Effector memory CD8-positive, alpha-beta T cell (primary cell): ENCODE data around the gene IQCE.
A peak's percentile ranks its signal among the peaks of the same experiment; 100 is the strongest.

ENCODE experiments used
- ATAC-seq: fragments of 150-1000 bp; cut with Tn5 transposase; replicated peaks from 2 replicates; pipeline ENCODE4 v1.10.0; 2021; ENCODE audit warnings: mild to moderate bottlenecking, moderate library complexity
- DNase-seq, 3 experiments: peaks; one replicate each; pipeline ENCODE4 v3.0.0; 2021
- H3K27ac Mint-ChIP-seq, 2 donors: one replicate each; pipeline ENCODE4 v1.8.0; 2022; ENCODE audit warnings: mild to moderate bottlenecking in 2 of 2, mixed read lengths in 2 of 2, moderate library complexity in 2 of 2
- H3K27me3 Mint-ChIP-seq, 2 donors: one replicate each; pipeline ENCODE4 v1.8.0; 2022; ENCODE audit warnings: mixed read lengths in 2 of 2
- H3K36me3 Mint-ChIP-seq: one replicate; pipeline ENCODE4 v1.8.0; 2022; ENCODE audit warnings: mild to moderate bottlenecking, moderate library complexity, mixed read lengths; ENCODE audit not compliant: insufficient read depth
- H3K4me1 Mint-ChIP-seq, 2 donors: one replicate each; pipeline ENCODE4 v1.8.0; 2022; ENCODE audit warnings: low read depth in 2 of 2, mixed read lengths in 2 of 2
- H3K4me3 Mint-ChIP-seq, 2 donors: one replicate each; pipeline ENCODE4 v1.8.0; 2022; ENCODE audit warnings: mild to moderate bottlenecking in 2 of 2, mixed read lengths in 2 of 2, moderate library complexity in 2 of 2
- H3K9me3 Mint-ChIP-seq, 2 donors: one replicate each; pipeline ENCODE4 v1.8.0; 2022; ENCODE audit warnings: mixed read lengths in 2 of 2

IQCE gene

DNA sequence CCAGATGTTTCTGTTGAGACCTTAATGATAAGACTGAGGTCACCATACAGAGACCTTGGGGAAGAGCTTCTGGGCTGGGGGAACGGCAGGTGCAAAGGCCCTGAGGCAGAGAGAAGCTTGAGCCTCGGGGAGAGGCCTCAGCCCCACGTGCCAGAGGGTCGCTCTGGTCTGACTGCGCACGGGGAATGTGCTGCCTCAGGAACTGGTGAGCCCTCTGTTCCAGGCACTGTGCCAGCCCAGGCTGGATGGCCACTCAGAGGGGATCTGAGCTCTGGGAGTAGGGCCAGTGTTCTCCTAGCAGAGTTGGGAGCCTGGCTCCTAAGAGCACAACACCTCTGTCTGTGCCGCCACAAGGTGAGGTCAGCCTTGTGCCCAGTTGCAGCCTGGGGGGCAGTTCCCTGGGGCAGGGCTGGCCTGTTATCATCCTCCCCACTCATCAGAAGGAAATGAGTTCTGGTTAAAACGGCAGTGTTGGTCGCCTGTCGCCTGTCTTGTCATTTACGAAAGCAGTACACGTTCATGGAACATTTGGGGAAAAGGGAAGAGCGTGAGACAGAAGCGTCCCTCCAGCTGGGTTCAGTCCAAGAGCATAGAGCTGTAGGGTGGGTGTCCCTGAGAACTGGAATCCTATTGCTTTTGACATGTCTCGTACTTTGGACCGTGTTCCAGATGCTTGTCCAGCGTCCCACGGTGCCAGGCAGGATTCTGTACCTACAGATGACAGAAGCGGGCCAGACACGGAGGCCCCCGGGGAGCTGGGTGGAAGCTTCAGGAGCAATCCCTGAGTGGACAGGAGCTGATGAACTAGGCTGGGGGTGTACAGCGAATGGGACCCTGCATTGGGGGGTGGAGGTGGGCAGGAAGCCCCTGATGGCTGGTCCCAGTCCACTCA lies 77.3 kb downstream of the IQCE start:
- Mint-ChIP-seq H3K27ac (peak overlapping the region; percentile 41), H3K9me3 (no peaks in the 10 kb centered on the region), H3K27me3 (no peaks in the 10 kb centered on the region), H3K4me1 (peaks cover 26 to 27% of the 10 kb centered on the region in 2 donors), H3K4me3 (no peak overlapping the region), H3K36me3 (peaks cover 3% of the 10 kb centered on the region)
- ATAC-seq, result no peak
- no peak for DNase-seq

DNA sequence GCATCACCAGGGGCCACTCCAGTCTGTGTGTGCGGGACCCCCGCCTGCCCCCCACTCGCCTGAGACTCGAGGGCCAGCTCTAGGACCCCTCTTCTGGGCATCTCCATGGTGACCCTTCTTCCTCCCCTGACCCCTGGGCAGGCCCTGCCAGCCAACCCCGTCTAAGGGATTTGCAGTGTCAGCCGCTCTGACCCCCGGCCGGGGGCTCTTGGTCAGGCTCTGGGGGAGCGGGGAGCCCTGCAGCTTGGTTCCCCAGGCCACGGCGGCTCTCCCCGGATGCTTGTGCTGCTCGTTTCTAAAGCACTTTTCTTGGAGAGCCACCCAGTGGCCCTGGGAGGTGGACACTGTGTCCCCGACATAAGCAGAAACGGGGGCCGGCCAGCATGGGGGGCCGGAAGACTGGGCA lies 78.3 kb downstream of the IQCE start:
- DNase-seq (no peak), ATAC-seq (no peak)
- Mint-ChIP-seq H3K36me3 (no peaks in the 10 kb centered on the region), H3K4me1 (peaks cover 22 to 24% of the 10 kb centered on the region in 2 donors), H3K4me3 (no peak overlapping the region), H3K9me3 (no peaks in the 10 kb centered on the region), H3K27me3 (no peaks in the 10 kb centered on the region), H3K27ac (no peak overlapping the region)

DNA sequence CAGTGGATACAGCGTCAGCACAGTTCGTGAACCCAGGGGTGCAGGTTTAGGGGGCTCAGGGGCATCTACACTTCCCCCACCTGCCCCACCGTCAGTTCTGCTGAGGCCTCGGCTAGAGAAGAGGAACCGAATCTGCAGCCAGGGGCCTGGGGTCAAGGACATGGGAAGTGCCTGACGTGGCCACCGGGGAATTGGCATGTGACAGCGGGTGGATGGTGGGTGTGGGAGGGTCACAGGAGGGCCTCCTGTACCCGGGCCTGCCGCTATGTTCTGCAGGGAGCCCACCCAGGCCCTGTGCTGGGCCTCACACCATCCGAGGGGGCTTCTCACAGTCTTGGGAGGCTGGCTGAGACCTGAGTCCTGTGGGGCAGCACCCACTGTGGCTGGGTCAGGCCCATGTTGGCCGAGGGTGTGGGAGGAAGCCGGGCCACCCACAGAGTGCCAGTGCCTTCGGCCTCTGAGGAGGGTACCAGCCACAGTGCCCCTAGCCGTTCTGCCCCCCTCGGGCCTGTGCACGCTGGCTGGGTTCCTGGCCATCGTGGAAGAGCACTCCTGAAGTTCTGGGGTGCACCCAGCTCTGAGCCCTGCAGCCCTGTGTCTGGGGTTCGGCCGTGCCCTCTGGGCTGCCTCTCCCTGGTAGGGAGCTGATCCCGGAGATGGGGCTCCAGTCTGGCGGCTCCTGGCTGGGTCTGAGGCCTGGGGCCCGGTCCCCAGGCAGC lies 78.9 kb downstream of the IQCE start:
- ATAC-seq (no peak), DNase-seq (no peak)
- peaks cover 4% of the 10 kb centered on the region for H3K36me3 Mint-ChIP-seq
- no peak overlapping the region for H3K27ac Mint-ChIP-seq
- no peaks in the 10 kb centered on the region for H3K9me3 Mint-ChIP-seq
- no peak overlapping the region for H3K4me3 Mint-ChIP-seq
- H3K27me3 Mint-ChIP-seq, result no peaks in the 10 kb centered on the region
- H3K4me1 Mint-ChIP-seq, result peaks cover 18 to 20% of the 10 kb centered on the region in 2 donors

DNA sequence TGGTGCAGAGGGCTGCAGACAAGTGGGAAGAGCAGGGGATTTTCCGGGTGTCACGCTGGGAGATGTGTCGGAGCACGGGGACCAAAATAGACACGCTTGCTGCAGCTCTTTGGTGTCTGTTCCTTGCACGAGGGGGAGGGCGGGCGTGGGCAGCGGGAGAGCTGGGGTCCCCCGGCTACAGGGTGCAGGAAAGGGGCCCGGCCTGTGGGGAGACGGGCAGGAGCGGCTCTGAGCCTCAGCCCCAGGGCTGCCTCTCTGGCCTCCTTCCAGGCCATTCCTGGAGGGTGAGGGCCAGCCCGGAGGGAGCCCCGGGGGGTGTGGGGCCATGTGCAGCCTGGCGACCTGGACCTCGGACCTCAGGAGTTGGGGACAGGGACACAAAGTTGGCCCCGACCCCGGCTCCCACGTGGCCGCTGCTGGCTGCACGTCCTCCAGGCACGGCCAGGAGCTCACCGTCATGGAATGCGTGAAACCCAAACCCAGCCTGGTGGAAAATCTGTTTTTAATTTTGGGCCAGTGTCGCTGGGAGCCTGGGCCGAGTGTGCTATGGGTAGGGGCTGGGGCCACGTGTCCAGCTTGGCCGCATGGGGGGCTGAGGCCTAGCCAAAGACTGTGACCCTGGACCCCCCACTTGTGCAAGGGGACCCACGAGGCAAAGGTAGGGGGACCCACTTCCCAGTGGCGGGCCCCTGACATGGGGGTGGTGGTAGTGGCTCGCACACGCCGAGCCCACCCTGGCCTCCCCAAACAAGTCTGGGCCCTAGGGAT lies 79.6 kb downstream of the IQCE start:
- no peak overlapping the region for H3K4me3 Mint-ChIP-seq
- H3K27ac Mint-ChIP-seq, result no peak overlapping the region
- peaks cover 15% of the 10 kb centered on the region in 2 donors for H3K4me1 Mint-ChIP-seq
- no peaks in the 10 kb centered on the region for H3K9me3 Mint-ChIP-seq
- DNase-seq (no peak), ATAC-seq (no peak)
- no peaks in the 10 kb centered on the region for H3K27me3 Mint-ChIP-seq
- H3K36me3 Mint-ChIP-seq, result peaks cover 4% of the 10 kb centered on the region

DNA sequence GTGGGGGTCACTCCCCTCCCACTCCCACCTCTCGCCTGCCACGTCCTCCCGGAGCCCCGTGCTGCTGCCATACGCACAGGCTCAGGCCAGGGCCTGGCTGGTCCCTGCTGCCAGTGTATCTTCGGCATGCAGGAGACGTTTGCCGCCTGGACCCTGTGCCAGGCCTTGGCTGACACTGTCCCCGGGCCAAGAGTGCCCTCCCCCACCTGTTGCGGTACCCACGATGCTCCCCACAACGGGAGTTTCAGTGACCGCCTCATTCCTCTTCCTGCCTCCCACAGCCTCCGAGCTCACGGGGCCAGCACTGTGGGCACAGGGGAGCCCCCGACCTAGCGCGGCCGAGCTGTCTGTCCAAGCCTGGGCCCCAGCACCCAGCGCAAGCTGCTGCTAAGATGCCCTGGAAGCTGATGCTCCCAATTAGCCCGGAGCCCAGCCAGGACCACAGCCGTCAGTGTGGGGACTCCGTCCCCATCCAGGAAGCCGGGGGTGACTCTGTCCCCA lies 80.5 kb downstream of the IQCE start:
- Mint-ChIP-seq H3K27me3 (no peaks in the 10 kb centered on the region), H3K4me3 (no peak overlapping the region), H3K36me3 (peaks cover 7% of the 10 kb centered on the region), H3K9me3 (no peaks in the 10 kb centered on the region), H3K4me1 (peaks cover 7 to 13% of the 10 kb centered on the region in 2 donors), H3K27ac (peak overlapping the region in 1 of 2 donors; percentile 41)
- ATAC-seq, result no peak
- no peak for DNase-seq

DNA sequence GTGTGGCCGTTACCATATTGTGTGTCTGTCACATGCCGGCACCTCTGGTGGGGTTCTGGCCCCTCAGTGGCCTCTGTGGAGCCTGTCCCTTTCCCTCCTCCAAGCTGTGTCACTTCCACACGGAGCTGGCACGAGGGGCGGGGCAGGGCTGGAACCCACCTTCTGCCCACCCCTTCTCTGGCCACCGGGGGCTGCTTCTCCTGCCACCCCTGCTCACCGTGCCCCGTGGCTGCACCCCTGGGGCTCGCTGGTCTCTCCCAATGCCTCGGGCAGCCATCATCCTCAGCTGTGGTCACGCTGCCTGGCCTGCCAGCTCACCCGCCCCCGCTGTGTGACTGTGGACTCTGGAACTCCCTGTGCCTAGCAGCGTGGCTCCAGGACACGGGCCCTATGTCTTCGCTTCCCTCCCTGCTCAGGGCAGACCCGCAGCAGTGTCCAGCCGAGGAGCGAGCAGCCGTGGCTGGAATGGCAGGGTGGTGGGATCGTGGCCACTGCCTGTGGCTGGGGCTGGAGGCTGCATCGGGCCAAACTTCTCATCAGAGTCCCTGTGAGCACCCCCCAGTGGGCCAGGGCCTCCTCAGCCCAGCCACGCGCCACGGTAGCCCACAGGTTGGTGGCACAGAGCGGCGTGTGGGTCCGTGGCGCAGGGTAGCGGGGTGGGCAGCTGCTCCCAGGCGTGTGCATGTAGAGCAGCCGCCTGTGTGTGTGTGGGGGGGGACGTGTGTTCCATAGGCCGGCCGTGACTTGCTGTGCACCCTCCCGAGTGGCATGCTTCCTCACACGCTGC lies 81.1 kb downstream of the IQCE start:
- Mint-ChIP-seq H3K27me3 (no peaks in the 10 kb centered on the region), H3K9me3 (no peaks in the 10 kb centered on the region), H3K4me3 (no peak overlapping the region), H3K4me1 (peaks cover 10 to 19% of the 10 kb centered on the region in 2 donors), H3K27ac (no peak overlapping the region), H3K36me3 (peaks cover 9% of the 10 kb centered on the region)
- DNase-seq (no peak), ATAC-seq (no peak)

DNA sequence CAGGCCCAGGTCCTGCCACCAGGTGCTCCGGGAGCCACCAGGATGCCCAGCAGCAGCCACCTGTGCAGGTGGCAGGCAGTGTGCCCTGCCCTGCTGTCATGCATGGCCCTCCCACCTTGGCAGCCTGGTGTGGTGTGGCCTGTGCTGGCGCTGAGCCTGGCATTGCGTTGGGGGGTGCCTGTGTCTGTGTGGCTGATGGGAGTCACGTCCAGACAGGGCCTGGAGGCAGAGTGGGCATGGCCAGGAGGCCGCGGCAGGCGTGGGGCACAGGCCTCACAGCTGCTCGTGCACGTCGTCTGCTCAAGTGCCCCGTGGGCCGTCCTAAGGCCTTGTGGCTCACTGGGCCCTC lies 81.7 kb downstream of the IQCE start:
- no peak for DNase-seq
- peaks cover 16 to 25% of the 10 kb centered on the region in 2 donors for H3K4me1 Mint-ChIP-seq
- H3K4me3 Mint-ChIP-seq, result no peak overlapping the region
- no peaks in the 10 kb centered on the region for H3K27me3 Mint-ChIP-seq
- no peaks in the 10 kb centered on the region for H3K9me3 Mint-ChIP-seq
- ATAC-seq, result no peak
- H3K27ac Mint-ChIP-seq, result no peak overlapping the region
- peaks cover 13% of the 10 kb centered on the region for H3K36me3 Mint-ChIP-seq

DNA sequence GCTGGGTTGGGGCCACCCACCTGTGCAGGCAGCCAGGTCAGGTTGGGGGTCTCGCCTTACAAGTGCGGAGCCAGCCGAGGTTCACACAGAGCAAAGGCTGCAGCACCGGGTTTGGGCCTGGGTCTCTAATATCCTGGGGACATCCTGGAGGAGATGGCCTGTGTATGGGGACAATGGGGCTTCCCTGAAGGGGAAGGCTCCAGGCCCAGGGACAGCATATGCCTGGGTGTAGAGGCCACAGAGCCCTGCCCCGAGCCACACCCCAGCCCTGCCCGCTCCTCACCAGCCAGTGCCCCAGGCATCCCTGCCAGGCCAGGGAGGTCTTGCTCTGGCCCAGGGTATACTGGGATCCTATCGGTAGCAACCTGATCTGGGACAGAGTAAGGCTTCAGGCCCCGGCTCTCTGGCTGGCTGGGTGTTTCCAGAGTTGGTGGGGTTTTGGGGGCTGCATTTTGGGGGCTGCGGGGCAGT lies 82.1 kb downstream of the IQCE start:
- no peak for ATAC-seq

DNA sequence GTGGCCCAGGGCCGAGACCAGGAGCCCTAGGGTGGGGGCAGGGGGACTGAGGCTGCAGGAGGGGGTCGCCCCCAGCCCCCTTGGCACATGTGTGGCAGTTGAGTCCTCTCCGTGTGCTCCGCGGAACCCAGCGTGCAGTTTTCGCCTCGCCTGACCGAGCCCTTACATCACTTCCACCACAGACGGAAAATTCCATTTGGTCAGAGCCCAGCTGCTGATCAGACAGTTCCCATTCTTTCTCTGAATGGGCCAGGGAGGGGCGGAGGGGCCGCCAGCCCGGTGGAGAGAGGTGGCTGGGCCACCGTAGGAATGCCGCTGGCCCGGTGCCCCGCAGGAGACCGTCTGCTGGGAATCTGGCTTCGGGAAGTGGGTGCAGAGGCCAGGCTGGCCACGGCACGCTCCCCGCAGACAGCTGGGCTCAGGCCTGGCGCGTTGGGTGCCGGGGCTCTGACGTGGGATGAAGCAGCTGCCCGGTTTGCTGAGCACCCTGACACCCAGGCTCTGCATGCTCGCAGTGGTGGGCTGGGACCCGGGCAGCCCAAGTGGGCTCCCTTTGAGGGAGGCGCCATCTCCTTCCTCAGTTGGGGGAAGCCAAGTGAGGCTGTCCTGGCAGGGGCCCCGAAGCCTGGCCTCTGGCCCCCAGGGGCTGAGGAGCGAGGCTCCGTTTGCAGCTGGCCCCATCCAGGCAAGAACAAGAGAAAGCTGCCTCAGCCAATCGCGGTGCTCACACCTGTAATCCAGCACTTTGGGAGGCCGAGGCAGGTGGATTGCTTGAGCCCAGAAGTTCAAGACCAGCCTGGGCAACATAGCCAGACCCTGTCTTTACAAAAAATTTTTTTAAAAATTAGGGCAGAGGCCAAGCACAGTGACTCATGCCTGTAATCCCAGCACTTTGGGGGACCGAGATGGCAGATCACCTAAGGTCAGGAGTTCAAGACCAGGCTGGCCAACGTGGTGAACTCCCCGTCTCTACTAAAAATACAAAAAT lies 82.9 kb downstream of the IQCE start:
- Mint-ChIP-seq H3K27ac (no peak overlapping the region), H3K4me1 (peaks cover 14 to 22% of the 10 kb centered on the region in 2 donors), H3K27me3 (no peaks in the 10 kb centered on the region), H3K9me3 (no peaks in the 10 kb centered on the region), H3K36me3 (peaks cover 14% of the 10 kb centered on the region), H3K4me3 (no peak overlapping the region)
- no peak for ATAC-seq
- no peak for DNase-seq

More for the DNA sequence above, 82.1 kb downstream of the IQCE start:
- no peaks in the 10 kb centered on the region for H3K9me3 Mint-ChIP-seq
- peaks cover 20 to 27% of the 10 kb centered on the region in 2 donors for H3K4me1 Mint-ChIP-seq
- H3K36me3 Mint-ChIP-seq, result peaks cover 14% of the 10 kb centered on the region
- H3K27me3 Mint-ChIP-seq, result no peaks in the 10 kb centered on the region
- H3K27ac Mint-ChIP-seq, result no peak overlapping the region
- no peak overlapping the region for H3K4me3 Mint-ChIP-seq
- no peak for DNase-seq

DNA sequence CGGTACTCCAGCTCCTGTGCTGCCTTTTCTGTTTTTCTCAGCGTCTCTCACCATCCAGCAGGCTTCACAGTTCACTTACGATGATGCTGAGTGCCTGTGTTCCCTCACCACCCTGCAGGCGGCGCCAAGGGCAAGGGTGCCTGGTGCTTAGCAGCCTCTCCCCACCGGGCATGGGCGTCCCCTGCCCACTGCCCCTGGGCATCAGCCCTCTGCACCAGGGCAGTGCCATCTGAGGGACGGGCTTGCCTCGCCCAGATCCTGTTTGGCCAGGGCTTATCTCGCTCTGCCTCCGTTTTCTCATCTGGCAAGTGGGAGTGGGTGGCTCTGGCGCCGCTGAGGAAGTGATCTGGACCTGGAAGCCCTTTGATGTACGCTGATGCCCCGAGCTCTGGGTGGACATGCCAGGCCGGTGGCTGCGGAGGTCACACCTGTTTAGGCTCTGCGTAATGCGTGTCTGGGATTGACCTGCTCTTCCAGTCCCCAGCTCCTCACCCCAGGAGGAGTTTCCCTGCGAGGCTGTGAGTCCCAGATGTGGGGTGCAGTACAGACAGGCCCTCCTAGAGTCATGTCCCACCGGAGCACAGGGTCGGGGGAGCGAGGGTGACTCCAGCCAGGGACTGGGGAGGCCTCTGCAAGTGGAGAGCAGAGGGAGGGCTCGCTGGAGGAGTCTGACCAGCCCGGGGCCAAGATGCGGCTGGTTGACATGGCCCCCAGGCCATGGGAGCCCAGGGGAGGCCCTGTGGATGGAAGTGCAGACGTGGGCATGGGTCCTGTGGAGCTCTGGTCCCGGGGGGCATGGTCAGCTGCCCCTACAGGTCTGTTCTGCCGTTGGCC lies 84.8 kb downstream of the IQCE start:
- ATAC-seq, result no peak
- Mint-ChIP-seq H3K27me3 (no peaks in the 10 kb centered on the region), H3K36me3 (peaks cover 14% of the 10 kb centered on the region), H3K27ac (no peak overlapping the region), H3K4me1 (peaks cover 14 to 22% of the 10 kb centered on the region in 2 donors), H3K9me3 (no peaks in the 10 kb centered on the region), H3K4me3 (peak overlapping the region in 1 of 2 donors; percentile 84)
- no peak for DNase-seq

DNA sequence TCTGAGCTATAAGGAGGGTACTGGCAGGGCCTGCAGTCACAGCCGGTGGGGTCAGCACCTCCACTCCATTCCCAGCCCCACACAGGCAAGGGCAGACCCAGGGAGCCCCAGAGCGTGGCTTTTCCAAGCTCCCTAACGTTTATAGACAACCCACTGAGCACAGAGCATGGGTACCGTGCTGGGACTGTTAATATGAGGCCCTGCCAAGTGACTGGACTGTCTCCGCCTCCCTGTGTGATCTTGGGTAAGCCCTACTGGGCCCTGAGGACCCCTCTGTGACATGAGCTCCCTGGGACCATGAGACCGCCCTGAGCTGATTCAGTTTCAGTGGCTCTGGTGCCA lies 85.4 kb downstream of the IQCE start:
- Mint-ChIP-seq H3K27ac (no peak overlapping the region), H3K4me3 (peak overlapping the region; percentile 83 to 84), H3K36me3 (peaks cover 14% of the 10 kb centered on the region), H3K9me3 (no peaks in the 10 kb centered on the region), H3K4me1 (peaks cover 14 to 22% of the 10 kb centered on the region in 2 donors), H3K27me3 (no peaks in the 10 kb centered on the region)
- ATAC-seq (no peak), DNase-seq (no peak)
